Esophagus muscularis mucosa (tissue), 3 donors: ENCODE results near the gene STUM.

Source experiments
- EP300 ChIP-seq: sonication (generic); formaldehyde crosslinking; IDR thresholded peaks from one replicate; pipeline ENCODE4 v1.6.1; 2017; ENCODE audit warnings: antibody characterized with exemption
- POLR2A ChIP-seq: fragments of 450-650 bp; IDR thresholded peaks from one replicate; pipeline ENCODE4 v1.6.1; 2017; ENCODE audit warnings: antibody characterized with exemption, moderate library complexity, mild to moderate bottlenecking, low read depth
- POLR2AphosphoS5 ChIP-seq, 2 donors: sonication (generic); formaldehyde crosslinking; IDR thresholded peaks; one replicate each; pipeline ENCODE4 v1.6.1; 2017; ENCODE audit warnings: antibody characterized with exemption in 2 of 2

DNA sequence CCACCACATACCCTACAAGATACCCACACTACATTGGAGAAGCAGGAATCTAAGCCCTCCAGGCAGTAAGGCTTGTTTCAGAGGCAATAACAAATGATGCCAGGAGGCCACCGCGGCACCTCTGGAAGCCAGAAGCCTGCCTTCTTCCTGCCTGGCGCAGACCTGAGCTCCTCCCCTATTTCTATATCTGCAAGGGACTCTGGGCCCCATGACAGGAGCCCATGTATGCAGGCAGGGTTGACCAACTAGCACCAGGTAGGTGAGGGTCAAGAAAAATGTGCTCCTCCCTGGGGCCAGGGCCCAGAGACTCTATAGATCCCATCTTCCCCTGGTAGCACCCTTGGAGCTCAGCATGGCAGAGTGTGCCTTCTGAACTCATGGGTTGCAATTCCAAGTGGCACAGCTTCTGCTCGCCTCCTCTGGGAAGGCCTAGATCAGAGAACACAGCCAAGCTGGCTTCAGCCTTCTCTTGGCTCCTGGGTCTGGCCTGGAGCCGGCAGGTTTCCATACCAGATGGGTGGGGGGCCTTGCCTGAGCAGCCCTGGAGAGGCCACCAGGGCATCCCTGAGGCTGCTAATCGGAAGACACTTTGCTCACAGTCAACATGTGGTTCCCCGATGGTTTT, 85.1 kb downstream of the STUM start:
- TF ChIP-seq EP300 (no peak), POLR2AphosphoS5 (IDR thresholded peaks at IDR 0.05) (no peak), POLR2A (no peak)
